ENCODE measurements around the gene UGT1A9. TPM values are rescaled to one million over a fixed set of nuclear protein-coding genes. Genes with fewer than 3 reads are reported as not detected.

UGT1A9 gene
- total RNA-seq, 4 donors from 2014 or later: not detected

GRCh38 chr2:233818639-233819621 is 147.2 kb downstream of the UGT1A9 start:
- Histone ChIP-seq H3K36me3 (no peaks in the 10 kb centered on the region), H3K27ac (replicated peaks in 1 of 4) (no peak overlapping the region), H3K9me3 (no peaks in the 10 kb centered on the region), H3K4me1 (no peaks in the 10 kb centered on the region), H3K4me3 (no peak overlapping the region), H3K27me3 (peaks cover 0 to 5% (median 0%) of the 10 kb centered on the region in 4 donors)
- DNase-seq (ENCODE audit: extremely low spot score): no peak
- intact Hi-C loops (cut with DNase I): no loop called here
- TF ChIP-seq CTCF (IDR thresholded peaks at IDR 0.05) (no peak), EP300 (IDR thresholded peaks at IDR 0.05) (no peak), POLR2A (IDR thresholded peaks at IDR 0.05; ENCODE audit: low read depth) (no peak), POLR2AphosphoS5 (IDR thresholded peaks at IDR 0.05) (no peak)
- 85% methylated on average over 14 of the region's 17 CpGs for WGBS

- intact Hi-C loops (cut with DNase I): no loop called here
- Histone ChIP-seq H3K27ac (replicated peaks in 1 of 4) (no peak overlapping the region), H3K9me3 (no peaks in the 10 kb centered on the region), H3K4me3 (no peak overlapping the region), H3K27me3 (peaks cover 0 to 5% (median 0%) of the 10 kb centered on the region in 4 donors), H3K36me3 (no peaks in the 10 kb centered on the region), H3K4me1 (no peaks in the 10 kb centered on the region)
- whole genome bisulfite sequencing: 25% methylated on average over 2 of the region's 18 CpGs
- TF ChIP-seq POLR2A (IDR thresholded peaks at IDR 0.05; ENCODE audit: low read depth): no peak
- no peak for TF ChIP-seq CTCF (IDR thresholded peaks at IDR 0.05)
- no peak for TF ChIP-seq EP300 (IDR thresholded peaks at IDR 0.05)
- TF ChIP-seq POLR2AphosphoS5 (IDR thresholded peaks at IDR 0.05): no peak
- no peak for DNase-seq (ENCODE audit: extremely low spot score)
Measured at GRCh38 chr2:233819884-233820773, 148.4 kb downstream of the UGT1A9 start.

GRCh38 chr2:233820774-233821105 is 149.0 kb downstream of the UGT1A9 start:
- Histone ChIP-seq H3K27me3 (peaks cover 0 to 5% (median 0%) of the 10 kb centered on the region in 4 donors), H3K4me1 (no peaks in the 10 kb centered on the region), H3K9me3 (no peaks in the 10 kb centered on the region), H3K36me3 (no peaks in the 10 kb centered on the region), H3K27ac (replicated peaks in 1 of 4) (no peak overlapping the region), H3K4me3 (no peak overlapping the region)
- intact Hi-C loops (cut with DNase I): no loop called here
- WGBS: 83% methylated on average over 1 of the region's 6 CpGs
- DNase-seq (ENCODE audit: extremely low spot score): no peak
- no peak for TF ChIP-seq CTCF (IDR thresholded peaks at IDR 0.05)
- TF ChIP-seq POLR2AphosphoS5 (IDR thresholded peaks at IDR 0.05): no peak
- no peak for TF ChIP-seq POLR2A (IDR thresholded peaks at IDR 0.05; ENCODE audit: low read depth)
- no peak for TF ChIP-seq EP300 (IDR thresholded peaks at IDR 0.05)

GRCh38 chr2:233821196-233821595 is 149.5 kb downstream of the UGT1A9 start:
- no peak for DNase-seq (ENCODE audit: extremely low spot score)
- Histone ChIP-seq H3K9me3 (no peaks in the 10 kb centered on the region), H3K36me3 (no peaks in the 10 kb centered on the region), H3K4me1 (no peaks in the 10 kb centered on the region), H3K27me3 (peaks cover 0 to 5% (median 0%) of the 10 kb centered on the region in 4 donors), H3K27ac (replicated peaks in 1 of 4) (no peak overlapping the region), H3K4me3 (no peak overlapping the region)
- intact Hi-C loops (cut with DNase I): no loop called here
- WGBS: 92% methylated on average over 3 of the region's 3 CpGs
- TF ChIP-seq EP300 (IDR thresholded peaks at IDR 0.05) (no peak), POLR2A (IDR thresholded peaks at IDR 0.05; ENCODE audit: low read depth) (no peak), CTCF (IDR thresholded peaks at IDR 0.05) (no peak), POLR2AphosphoS5 (IDR thresholded peaks at IDR 0.05) (no peak)

Measured in esophagus muscularis mucosa (tissue), 4 donors.